GM12878 (cell line): ENCODE measurements around the gene SLC25A30. TPM values are rescaled to one million over a fixed set of nuclear protein-coding genes. Genes with fewer than 3 reads are reported as not detected.

Experiments
- ATAC-seq: fragments of 200-7000 bp; cut with Tn5 transposase; 3 replicates; pipeline ENCODE4 v1.9.1; 2020; ENCODE audit warnings: mild to moderate bottlenecking, moderate library complexity
- BruUV-seq: library from RNA; stranded (reverse); fragments of 400-500 nt; replicated peaks from 2 replicates; lab custom pipeline; 2021; lab: Mats Ljungman, UMichigan
- CTCF ChIA-PET: fragments of 300-600 bp; sonication (Branson Sonifier 250); formaldehyde crosslinking; extraction: SDS; loops from one replicate; lab custom pipeline; 2021; ENCODE audit warnings: inconsistent platforms; lab: Yijun Ruan, JAX
- POLR2A ChIA-PET: fragments of 350-600 bp; formaldehyde crosslinking; extraction: SDS; loops from one replicate; lab custom pipeline; 2021; ENCODE audit warnings: inconsistent platforms; lab: Charles Lee
- RAD21 ChIA-PET: fragments of 300-600 bp; sonication (Branson Sonifier 250); formaldehyde crosslinking; loops from one replicate; lab custom pipeline; 2023; ENCODE audit warnings: antibody characterized with exemption; ENCODE audit not compliant: unreplicated experiment; lab: Charles Lee
- SMC1A ChIA-PET: fragments of 300-600 bp; sonication (Branson Sonifier 250); formaldehyde crosslinking; loops from one replicate; lab custom pipeline; 2023; ENCODE audit not compliant: unreplicated experiment, uncharacterized antibody; lab: Charles Lee
- DNase-seq: peaks from one replicate; pipeline ENCODE4 v3.0.0-alpha.2; 2011; ENCODE audit warnings: low read depth, low spot score
- FAIRE-seq: peaks from 3 replicates; lab custom pipeline; 2011; peaks lifted over from hg19 to GRCh38; lab: Jason Lieb, UNC
- H2AFZ ChIP-seq: 2 replicates; pipeline ENCODE4 v1.6.0; 2011; ENCODE audit warnings: low read depth, low read length, control low read depth; ENCODE audit not compliant: control insufficient read depth
- H3K27ac ChIP-seq: 2 replicates; pipeline ENCODE4 v1.5.1; 2011; ENCODE audit warnings: control low read depth; ENCODE audit not compliant: control insufficient read depth, insufficient read depth
- H3K27me3 ChIP-seq, 2 experiments: replicated peaks in 1 of 2; 2 replicates each; pipeline versions ENCODE4 v1.6.0 to v1.6.1; 2011; ENCODE audit warnings: low read length in 1 of 2; ENCODE audit not compliant: control insufficient read depth in 2 of 2, insufficient read depth in 2 of 2
- H3K36me3 ChIP-seq, 2 experiments: 2 replicates each; pipeline ENCODE4 v1.5.1; 2011; ENCODE audit warnings: low read length in 1 of 2; ENCODE audit not compliant: control insufficient read depth in 2 of 2, insufficient read depth in 2 of 2
- H3K4me1 ChIP-seq: 2 replicates; pipeline ENCODE4 v1.6.1; 2011; ENCODE audit warnings: mild to moderate bottlenecking, low read length, moderate library complexity, mixed read lengths; ENCODE audit not compliant: control insufficient read depth, insufficient read depth
- H3K4me2 ChIP-seq: 2 replicates; pipeline ENCODE4 v1.6.0; 2011; ENCODE audit warnings: control low read depth; ENCODE audit not compliant: control insufficient read depth, insufficient read depth
- H3K4me3 ChIP-seq: fragments of 200-600 bp; sonication (generic); 2 replicates; pipeline ENCODE4 v1.5.1; 2016
- H3K79me2 ChIP-seq: 2 replicates; pipeline ENCODE4 v1.6.0; 2011; ENCODE audit warnings: low read length; ENCODE audit not compliant: control insufficient read depth, insufficient read depth
- H3K9ac ChIP-seq: 2 replicates; pipeline ENCODE4 v1.8.0; 2011; ENCODE audit warnings: low read length, control low read depth, mixed read lengths; ENCODE audit not compliant: control insufficient read depth, insufficient read depth
- H3K9me3 ChIP-seq: replicated peaks from 3 replicates; pipeline ENCODE4 v1.5.1; 2011; ENCODE audit warnings: mild to moderate bottlenecking, low read length; ENCODE audit not compliant: control insufficient read depth, insufficient read depth
- H4K20me1 ChIP-seq: 2 replicates; pipeline ENCODE4 v1.6.0; 2011; ENCODE audit not compliant: control insufficient read depth, insufficient read depth
- BMI1 ChIP-seq: fragments of 450-650 bp; IDR thresholded peaks from 2 replicates; pipeline ENCODE4 v1.6.1; 2016; ENCODE audit warnings: mild to moderate bottlenecking, moderate library complexity, borderline replicate concordance
- CHD1 ChIP-seq: IDR thresholded peaks from 2 replicates; pipeline ENCODE4 v1.6.1; 2012; ENCODE audit warnings: low read depth, low read length, improper control_type of control experiment
- ELK1 ChIP-seq: IDR thresholded peaks from 2 replicates; pipeline ENCODE4 v1.6.1; 2012; ENCODE audit warnings: low read depth, low read length, improper control_type of control experiment
- MEF2B ChIP-seq: fragments of 450-650 bp; IDR thresholded peaks from 2 replicates; pipeline ENCODE4 v1.6.1; 2018; ENCODE audit warnings: mild to moderate bottlenecking, moderate library complexity; ENCODE audit not compliant: partially characterized antibody, poor library complexity, severe bottlenecking
- MTA2 ChIP-seq: fragments of 450-650 bp; IDR thresholded peaks from 2 replicates; pipeline ENCODE4 v1.6.1; 2016; ENCODE audit warnings: low read depth, mild to moderate bottlenecking, moderate library complexity
- NR2F1 ChIP-seq: fragments of 450-650 bp; conservative IDR thresholded peaks from 2 replicates; pipeline ENCODE4 v1.6.1; 2017; ENCODE audit warnings: mild to moderate bottlenecking
- POLR2AphosphoS2 ChIP-seq: IDR thresholded peaks from 2 replicates; pipeline ENCODE4 v1.6.1; 2011; ENCODE audit warnings: low read depth, mild to moderate bottlenecking, low read length, improper control_type of control experiment, moderate library complexity
- POU2F2 ChIP-seq: IDR thresholded peaks from 3 replicates; pipeline ENCODE4 v1.6.1; 2011; ENCODE audit warnings: low read depth, mild to moderate bottlenecking, low read length, borderline replicate concordance
- STAT1 ChIP-seq: fragments of 450-650 bp; conservative IDR thresholded peaks from 2 replicates; pipeline ENCODE4 v1.6.1; 2014; ENCODE audit warnings: antibody characterized with exemption, mild to moderate bottlenecking
- YBX1 ChIP-seq: fragments of 450-650 bp; IDR thresholded peaks from 2 replicates; pipeline ENCODE4 v1.6.1; 2016; ENCODE audit warnings: antibody characterized with exemption
- ZNF217 ChIP-seq: fragments of 450-650 bp; IDR thresholded peaks from 2 replicates; pipeline ENCODE4 v1.6.1; 2017; ENCODE audit warnings: antibody characterized with exemption, mild to moderate bottlenecking
- WGBS: methylation state at CpG from one replicate; pipeline ENCODE4 v1.1.6; 2016; ENCODE audit warnings: low lambda C conversion rate; ENCODE audit not compliant: insufficient replicate concordance, insufficient coverage; ENCODE audit errors: missing lambda C conversion rate; 5-methylcytosine and 5-hydroxymethylcytosine counted together
- in situ Hi-C: fragments of 300-500 bp; cut with MboI; formaldehyde crosslinking; loops from 9 replicates; pipeline ENCODE4 v1.14.3; 2018; ENCODE audit warnings: mixed read lengths
- intact Hi-C: fragments of 100-400 bp; cut with micrococcal nuclease; formaldehyde crosslinking; loops from one replicate; pipeline ENCODE4 v1.14.2; 2022; ENCODE audit not compliant: unreplicated experiment
- polyA plus RNA-seq, 11 experiments: library from polyadenylated mRNA; depleted of rRNA in 4 of 11; unstranded in 6 of 11; stranded (reverse) in 5 of 11; fragments of >200 nt; fragmentation: Nextera tagmentation in 4 of 11; fragmentation: Illumina TruSeq in 1 of 11; extraction: Ambion mirVana in 4 of 11; extraction: Trizol in 1 of 11; gene quantifications; 1 replicate in 1 of 11; 2 replicates in 10 of 11; pipeline versions ENCODE4 v1.2.1 to v1.2.3, GENCODE V29; 2011 to 2016; ENCODE audit warnings: inconsistent platforms in 2 of 11, missing spikeins in 2 of 11, low read depth in 1 of 11
- total RNA-seq, 4 experiments: library from RNA; depleted of rRNA in 3 of 4; stranded (reverse); fragments of >200 nt in 3 of 4; fragmentation: Illumina TruSeq in 1 of 4; extraction: Trizol in 1 of 4; gene quantifications; 2 replicates each; pipeline versions ENCODE4 v1.2.1 to v1.2.3, GENCODE V29; 2013 to 2021
- TF ChIP-seq, protein P1 (sequence below): fragments of 450-650 bp; IDR thresholded peaks from 2 replicates; pipeline ENCODE4 v1.6.1; 2017; ENCODE audit warnings: mild to moderate bottlenecking
- TF ChIP-seq, protein P2 (sequence below): fragments of 450-650 bp; formaldehyde crosslinking; IDR thresholded peaks from 2 replicates; pipeline ENCODE4 v1.5.0; 2022; ENCODE audit warnings: mild to moderate bottlenecking, missing genetic modification characterization

Gene SLC25A30
- total and polyA plus RNA-seq, 10 of the 15 experiments (the other 5 are each of a cell fraction or from before 2014, with no cell fraction given), result 2.4 to 18.0 (median 8.9) TPM

DNA sequence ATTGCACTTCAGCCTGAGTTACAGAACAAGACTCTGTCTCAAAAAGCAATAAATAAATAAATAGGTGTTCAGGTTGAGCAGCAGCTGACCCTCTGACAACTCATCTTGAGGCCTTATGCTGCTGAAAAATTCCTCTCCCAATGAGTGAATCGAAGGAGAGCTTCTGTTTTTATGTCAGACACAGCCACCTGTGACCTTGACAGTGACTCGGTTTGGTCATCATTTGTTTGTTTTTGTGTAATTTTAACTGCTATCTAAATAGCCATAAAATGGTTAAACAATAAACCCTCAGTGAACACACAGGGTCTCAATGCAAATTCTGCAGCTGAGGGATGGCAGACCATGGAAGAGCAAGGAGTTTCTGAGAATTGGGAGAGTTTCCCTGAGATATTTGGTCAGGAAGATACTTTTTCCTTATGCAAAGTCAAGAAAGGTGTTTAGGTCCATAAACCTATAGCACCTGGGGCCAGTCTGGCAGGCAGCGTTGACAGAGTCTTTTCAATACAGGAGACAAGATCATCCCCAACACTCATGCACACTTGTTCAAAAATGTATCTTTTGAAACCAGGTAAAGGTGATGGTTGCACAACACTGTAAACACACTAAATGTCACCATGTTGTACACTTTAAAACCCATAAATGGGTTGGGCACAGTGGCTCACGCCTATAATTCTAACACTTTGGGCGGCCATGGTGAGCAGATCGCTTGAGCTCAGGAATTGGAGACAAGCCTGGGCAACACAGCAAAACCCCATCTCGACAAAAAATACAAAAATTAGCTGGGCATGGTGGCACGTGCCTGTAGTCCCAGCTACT is 16.6 kb upstream of the SLC25A30 start (continued):
- TF ChIP-seq POLR2AphosphoS2 (no peak), YBX1 (no peak), NR2F1 (no peak)

- Histone ChIP-seq H2AFZ (no peak overlapping the region), H3K4me1 (no peaks in the 10 kb centered on the region), H3K79me2 (no peaks in the 10 kb centered on the region), H3K9me3 (no peaks in the 10 kb centered on the region), H3K4me3 (no peak overlapping the region), H3K36me3 (no peaks in the 10 kb centered on the region), H3K9ac (no peak overlapping the region), H3K27me3 (no peaks in the 10 kb centered on the region), H4K20me1 (no peaks in the 10 kb centered on the region), H3K27ac (no peak overlapping the region), H3K4me2 (no peak overlapping the region)
- SMC1A ChIA-PET, result no interaction called here
- no peak for ATAC-seq
- POLR2A ChIA-PET, result no interaction called here
- in situ Hi-C loops, result no loop called here
- CTCF ChIA-PET, result no interaction called here
- no peak for DNase-seq
- WGBS, result 42% methylated on average over 5 of the region's 5 CpGs
- no peak for FAIRE-seq
- RAD21 ChIA-PET, result no interaction called here
- BruUV-seq, result no TSS peak
- intact Hi-C loops, result no loop called here
- TF ChIP-seq MTA2 (no peak), POU2F2 (no peak), BMI1 (no peak), MEF2B (no peak), CHD1 (no peak), ZNF217 (no peak), STAT1 (no peak), ELK1 (no peak)
- TF ChIP-seq, protein P1, sequence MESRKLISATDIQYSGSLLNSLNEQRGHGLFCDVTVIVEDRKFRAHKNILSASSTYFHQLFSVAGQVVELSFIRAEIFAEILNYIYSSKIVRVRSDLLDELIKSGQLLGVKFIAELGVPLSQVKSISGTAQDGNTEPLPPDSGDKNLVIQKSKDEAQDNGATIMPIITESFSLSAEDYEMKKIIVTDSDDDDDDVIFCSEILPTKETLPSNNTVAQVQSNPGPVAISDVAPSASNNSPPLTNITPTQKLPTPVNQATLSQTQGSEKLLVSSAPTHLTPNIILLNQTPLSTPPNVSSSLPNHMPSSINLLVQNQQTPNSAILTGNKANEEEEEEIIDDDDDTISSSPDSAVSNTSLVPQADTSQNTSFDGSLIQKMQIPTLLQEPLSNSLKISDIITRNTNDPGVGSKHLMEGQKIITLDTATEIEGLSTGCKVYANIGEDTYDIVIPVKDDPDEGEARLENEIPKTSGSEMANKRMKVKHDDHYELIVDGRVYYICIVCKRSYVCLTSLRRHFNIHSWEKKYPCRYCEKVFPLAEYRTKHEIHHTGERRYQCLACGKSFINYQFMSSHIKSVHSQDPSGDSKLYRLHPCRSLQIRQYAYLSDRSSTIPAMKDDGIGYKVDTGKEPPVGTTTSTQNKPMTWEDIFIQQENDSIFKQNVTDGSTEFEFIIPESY, result no peak
- TF ChIP-seq, protein P2, sequence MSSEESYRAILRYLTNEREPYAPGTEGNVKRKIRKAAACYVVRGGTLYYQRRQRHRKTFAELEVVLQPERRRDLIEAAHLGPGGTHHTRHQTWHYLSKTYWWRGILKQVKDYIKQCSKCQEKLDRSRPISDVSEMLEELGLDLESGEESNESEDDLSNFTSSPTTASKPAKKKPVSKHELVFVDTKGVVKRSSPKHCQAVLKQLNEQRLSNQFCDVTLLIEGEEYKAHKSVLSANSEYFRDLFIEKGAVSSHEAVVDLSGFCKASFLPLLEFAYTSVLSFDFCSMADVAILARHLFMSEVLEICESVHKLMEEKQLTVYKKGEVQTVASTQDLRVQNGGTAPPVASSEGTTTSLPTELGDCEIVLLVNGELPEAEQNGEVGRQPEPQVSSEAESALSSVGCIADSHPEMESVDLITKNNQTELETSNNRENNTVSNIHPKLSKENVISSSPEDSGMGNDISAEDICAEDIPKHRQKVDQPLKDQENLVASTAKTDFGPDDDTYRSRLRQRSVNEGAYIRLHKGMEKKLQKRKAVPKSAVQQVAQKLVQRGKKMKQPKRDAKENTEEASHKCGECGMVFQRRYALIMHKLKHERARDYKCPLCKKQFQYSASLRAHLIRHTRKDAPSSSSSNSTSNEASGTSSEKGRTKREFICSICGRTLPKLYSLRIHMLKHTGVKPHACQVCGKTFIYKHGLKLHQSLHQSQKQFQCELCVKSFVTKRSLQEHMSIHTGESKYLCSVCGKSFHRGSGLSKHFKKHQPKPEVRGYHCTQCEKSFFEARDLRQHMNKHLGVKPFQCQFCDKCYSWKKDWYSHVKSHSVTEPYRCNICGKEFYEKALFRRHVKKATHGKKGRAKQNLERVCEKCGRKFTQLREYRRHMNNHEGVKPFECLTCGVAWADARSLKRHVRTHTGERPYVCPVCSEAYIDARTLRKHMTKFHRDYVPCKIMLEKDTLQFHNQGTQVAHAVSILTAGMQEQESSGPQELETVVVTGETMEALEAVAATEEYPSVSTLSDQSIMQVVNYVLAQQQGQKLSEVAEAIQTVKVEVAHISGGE (CRISPR knock-in tag), result no peak
These were observed 15.2 kb upstream of the SLC25A30 start for GRCh38 chr13:45433381-45433790.
